WTC11 (cell line): ENCODE data around the gene RAB11FIP5. TPM values are rescaled to one million over a fixed set of nuclear protein-coding genes. Genes with fewer than 3 reads are reported as not detected.

Experiments
- CREM ChIP-seq: sonication (generic); formaldehyde crosslinking; IDR thresholded peaks from 2 replicates; pipeline ENCODE4 v1.8.1; 2022; ENCODE audit warnings: mild to moderate bottlenecking, missing genetic modification reagents, moderate library complexity
- ELF4 ChIP-seq: sonication (generic); formaldehyde crosslinking; IDR thresholded peaks from 2 replicates; pipeline ENCODE4 v1.8.1; 2022; ENCODE audit warnings: low read depth, mild to moderate bottlenecking, moderate library complexity, missing genetic modification reagents
- ESRRA ChIP-seq: sonication (generic); formaldehyde crosslinking; IDR thresholded peaks from 2 replicates; pipeline ENCODE4 v1.8.1; 2022; ENCODE audit warnings: mild to moderate bottlenecking, missing genetic modification reagents, borderline replicate concordance
- JUN ChIP-seq: sonication (generic); formaldehyde crosslinking; IDR thresholded peaks from 2 replicates; pipeline ENCODE4 v1.8.0; 2023; ENCODE audit warnings: mild to moderate bottlenecking, missing genetic modification reagents
- NR1H2 ChIP-seq: sonication (generic); formaldehyde crosslinking; IDR thresholded peaks from 2 replicates; pipeline ENCODE4 v1.9.0; 2021; ENCODE audit warnings: mild to moderate bottlenecking, moderate library complexity, missing genetic modification reagents
- NR3C1 ChIP-seq: sonication (generic); formaldehyde crosslinking; conservative IDR thresholded peaks from 2 replicates; pipeline ENCODE4 v1.8.1; 2023; ENCODE audit warnings: low read depth, mild to moderate bottlenecking, missing genetic modification reagents
- SMAD3 ChIP-seq: sonication (generic); formaldehyde crosslinking; IDR thresholded peaks from 2 replicates; pipeline ENCODE4 v1.8.0; 2022; ENCODE audit warnings: missing genetic modification reagents, mild to moderate bottlenecking, borderline replicate concordance
- SMAD4 ChIP-seq: sonication (generic); formaldehyde crosslinking; IDR thresholded peaks from 2 replicates; pipeline ENCODE4 v1.8.0; 2022; ENCODE audit warnings: mild to moderate bottlenecking, missing genetic modification reagents
- ZBTB21 ChIP-seq: sonication (generic); formaldehyde crosslinking; IDR thresholded peaks from 2 replicates; pipeline ENCODE4 v1.8.1; 2023; ENCODE audit warnings: mild to moderate bottlenecking, missing genetic modification reagents, borderline replicate concordance
- ZNF219 ChIP-seq: sonication (generic); formaldehyde crosslinking; IDR thresholded peaks from 2 replicates; pipeline ENCODE4 v1.8.0; 2023; ENCODE audit warnings: missing genetic modification reagents, mild to moderate bottlenecking, borderline replicate concordance
- ZNF232 ChIP-seq: sonication (generic); formaldehyde crosslinking; IDR thresholded peaks from 2 replicates; pipeline ENCODE4 v1.8.0; 2022; ENCODE audit warnings: mild to moderate bottlenecking, missing genetic modification reagents
- ZNF317 ChIP-seq: sonication (generic); formaldehyde crosslinking; IDR thresholded peaks from 2 replicates; pipeline ENCODE4 v1.8.1; 2023; ENCODE audit warnings: low read depth, mild to moderate bottlenecking, moderate library complexity, missing genetic modification reagents, borderline replicate concordance
- total RNA-seq: library from RNA; stranded (reverse); gene quantifications from 3 replicates; pipeline ENCODE4 v1.2.3, GENCODE V29; 2021
- TF ChIP-seq, protein P1 (sequence below): sonication (generic); formaldehyde crosslinking; IDR thresholded peaks from 2 replicates; pipeline ENCODE4 v1.8.1; 2023; ENCODE audit warnings: mild to moderate bottlenecking, missing genetic modification reagents
- TF ChIP-seq, protein P2 (sequence below): sonication (generic); formaldehyde crosslinking; IDR thresholded peaks from 2 replicates; pipeline ENCODE4 v1.8.0; 2023; ENCODE audit warnings: missing genetic modification reagents, mild to moderate bottlenecking, borderline replicate concordance
- TF ChIP-seq, protein P3 (sequence below): fragments of 250-450 bp; sonication (Bioruptor Pico); conservative IDR thresholded peaks from 2 replicates; pipeline ENCODE4 v1.9.0; 2021; ENCODE audit warnings: mild to moderate bottlenecking
- TF ChIP-seq, protein P4 (sequence below): fragments of 250-450 bp; sonication (Bioruptor Pico); IDR thresholded peaks from 2 replicates; pipeline ENCODE4 v1.9.0; 2021; ENCODE audit warnings: mild to moderate bottlenecking
- TF ChIP-seq, protein P5 (sequence below): sonication (generic); formaldehyde crosslinking; IDR thresholded peaks from 2 replicates; pipeline ENCODE4 v1.8.1; 2022; ENCODE audit warnings: mild to moderate bottlenecking, missing genetic modification reagents, moderate library complexity, borderline replicate concordance
- TF ChIP-seq, protein P6 (sequence below): sonication (generic); formaldehyde crosslinking; IDR thresholded peaks from 2 replicates; pipeline ENCODE4 v1.8.0; 2022; ENCODE audit warnings: missing genetic modification reagents
- TF ChIP-seq, protein P7 (sequence below): sonication (generic); formaldehyde crosslinking; IDR thresholded peaks from 2 replicates; pipeline ENCODE4 v1.8.1; 2022; ENCODE audit warnings: low read depth, mild to moderate bottlenecking, moderate library complexity, missing genetic modification reagents, borderline replicate concordance

The RAB11FIP5 gene
- total RNA-seq, 1 experiment from 2014 or later, result 16.0 TPM

DNA sequence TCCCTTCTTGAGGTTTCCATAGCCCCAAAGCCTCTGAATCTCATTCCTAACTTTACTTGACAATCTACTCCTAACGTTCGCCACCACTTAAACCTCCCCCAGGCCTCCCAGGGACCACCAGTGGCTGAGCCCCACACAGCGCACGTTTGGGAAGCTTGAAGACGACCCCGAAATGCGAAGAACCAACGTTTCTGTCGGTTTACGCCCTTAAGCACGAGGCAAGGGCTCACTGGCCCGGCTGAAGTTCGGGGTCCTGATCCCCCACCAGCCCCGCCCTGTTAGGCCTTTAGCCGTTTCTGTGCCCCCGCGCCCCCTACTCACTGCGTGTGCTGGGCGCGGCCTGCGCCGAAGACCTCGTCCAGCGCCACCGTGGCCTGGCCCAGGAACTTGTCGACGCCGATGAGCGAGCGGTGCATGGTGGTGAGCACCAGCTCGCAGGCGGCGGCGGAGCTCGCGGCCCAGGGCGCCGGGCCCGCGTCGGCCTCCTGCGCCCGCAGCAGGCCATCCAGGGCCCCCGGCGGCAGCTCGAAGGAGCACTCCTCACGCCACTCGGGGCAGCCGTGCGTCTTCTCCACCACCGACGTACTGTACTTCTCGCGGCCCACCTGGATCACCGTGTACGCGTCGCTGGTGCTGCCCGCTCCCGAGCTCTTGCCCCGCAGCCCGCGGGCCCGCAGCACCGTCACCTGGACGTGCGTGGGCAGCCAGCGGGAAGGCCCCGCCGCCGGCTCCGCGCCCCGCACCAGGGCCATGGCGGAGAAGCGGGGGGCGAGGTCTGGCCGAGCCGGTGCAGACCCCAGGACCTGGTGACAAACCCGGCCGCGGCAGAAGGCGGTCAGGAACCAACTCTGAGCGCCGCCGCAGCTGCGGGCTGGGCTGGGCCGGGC lies 479 bp downstream of the RAB11FIP5 start (continued):
- TF ChIP-seq, protein P1, sequence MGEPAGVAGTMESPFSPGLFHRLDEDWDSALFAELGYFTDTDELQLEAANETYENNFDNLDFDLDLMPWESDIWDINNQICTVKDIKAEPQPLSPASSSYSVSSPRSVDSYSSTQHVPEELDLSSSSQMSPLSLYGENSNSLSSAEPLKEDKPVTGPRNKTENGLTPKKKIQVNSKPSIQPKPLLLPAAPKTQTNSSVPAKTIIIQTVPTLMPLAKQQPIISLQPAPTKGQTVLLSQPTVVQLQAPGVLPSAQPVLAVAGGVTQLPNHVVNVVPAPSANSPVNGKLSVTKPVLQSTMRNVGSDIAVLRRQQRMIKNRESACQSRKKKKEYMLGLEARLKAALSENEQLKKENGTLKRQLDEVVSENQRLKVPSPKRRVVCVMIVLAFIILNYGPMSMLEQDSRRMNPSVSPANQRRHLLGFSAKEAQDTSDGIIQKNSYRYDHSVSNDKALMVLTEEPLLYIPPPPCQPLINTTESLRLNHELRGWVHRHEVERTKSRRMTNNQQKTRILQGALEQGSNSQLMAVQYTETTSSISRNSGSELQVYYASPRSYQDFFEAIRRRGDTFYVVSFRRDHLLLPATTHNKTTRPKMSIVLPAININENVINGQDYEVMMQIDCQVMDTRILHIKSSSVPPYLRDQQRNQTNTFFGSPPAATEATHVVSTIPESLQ (CRISPR knock-in tag), result no peak
- TF ChIP-seq ZNF317 (CRISPR knock-in tag) (no peak), NR3C1 (CRISPR knock-in tag) (no peak), ZBTB21 (CRISPR knock-in tag) (no peak), ZNF232 (CRISPR knock-in tag) (no peak), ELF4 (CRISPR knock-in tag) (peak; percentile 60; the same call in 1 of the 2 replicates), SMAD4 (CRISPR knock-in tag) (no peak), JUN (0 out of 2 replicates have a peak, but pooled peaks have one; percentile 65), ESRRA (CRISPR knock-in tag) (peak; percentile 62; the same call in 1 of the 2 replicates), NR1H2 (no peak), CREM (0 out of 2 replicates have a peak, but pooled peaks have one; percentile 32), SMAD3 (CRISPR knock-in tag) (no peak), ZNF219 (no peak)
- TF ChIP-seq, protein P2, sequence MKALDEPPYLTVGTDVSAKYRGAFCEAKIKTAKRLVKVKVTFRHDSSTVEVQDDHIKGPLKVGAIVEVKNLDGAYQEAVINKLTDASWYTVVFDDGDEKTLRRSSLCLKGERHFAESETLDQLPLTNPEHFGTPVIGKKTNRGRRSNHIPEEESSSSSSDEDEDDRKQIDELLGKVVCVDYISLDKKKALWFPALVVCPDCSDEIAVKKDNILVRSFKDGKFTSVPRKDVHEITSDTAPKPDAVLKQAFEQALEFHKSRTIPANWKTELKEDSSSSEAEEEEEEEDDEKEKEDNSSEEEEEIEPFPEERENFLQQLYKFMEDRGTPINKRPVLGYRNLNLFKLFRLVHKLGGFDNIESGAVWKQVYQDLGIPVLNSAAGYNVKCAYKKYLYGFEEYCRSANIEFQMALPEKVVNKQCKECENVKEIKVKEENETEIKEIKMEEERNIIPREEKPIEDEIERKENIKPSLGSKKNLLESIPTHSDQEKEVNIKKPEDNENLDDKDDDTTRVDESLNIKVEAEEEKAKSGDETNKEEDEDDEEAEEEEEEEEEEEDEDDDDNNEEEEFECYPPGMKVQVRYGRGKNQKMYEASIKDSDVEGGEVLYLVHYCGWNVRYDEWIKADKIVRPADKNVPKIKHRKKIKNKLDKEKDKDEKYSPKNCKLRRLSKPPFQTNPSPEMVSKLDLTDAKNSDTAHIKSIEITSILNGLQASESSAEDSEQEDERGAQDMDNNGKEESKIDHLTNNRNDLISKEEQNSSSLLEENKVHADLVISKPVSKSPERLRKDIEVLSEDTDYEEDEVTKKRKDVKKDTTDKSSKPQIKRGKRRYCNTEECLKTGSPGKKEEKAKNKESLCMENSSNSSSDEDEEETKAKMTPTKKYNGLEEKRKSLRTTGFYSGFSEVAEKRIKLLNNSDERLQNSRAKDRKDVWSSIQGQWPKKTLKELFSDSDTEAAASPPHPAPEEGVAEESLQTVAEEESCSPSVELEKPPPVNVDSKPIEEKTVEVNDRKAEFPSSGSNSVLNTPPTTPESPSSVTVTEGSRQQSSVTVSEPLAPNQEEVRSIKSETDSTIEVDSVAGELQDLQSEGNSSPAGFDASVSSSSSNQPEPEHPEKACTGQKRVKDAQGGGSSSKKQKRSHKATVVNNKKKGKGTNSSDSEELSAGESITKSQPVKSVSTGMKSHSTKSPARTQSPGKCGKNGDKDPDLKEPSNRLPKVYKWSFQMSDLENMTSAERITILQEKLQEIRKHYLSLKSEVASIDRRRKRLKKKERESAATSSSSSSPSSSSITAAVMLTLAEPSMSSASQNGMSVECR, result no peak
- TF ChIP-seq, protein P3, sequence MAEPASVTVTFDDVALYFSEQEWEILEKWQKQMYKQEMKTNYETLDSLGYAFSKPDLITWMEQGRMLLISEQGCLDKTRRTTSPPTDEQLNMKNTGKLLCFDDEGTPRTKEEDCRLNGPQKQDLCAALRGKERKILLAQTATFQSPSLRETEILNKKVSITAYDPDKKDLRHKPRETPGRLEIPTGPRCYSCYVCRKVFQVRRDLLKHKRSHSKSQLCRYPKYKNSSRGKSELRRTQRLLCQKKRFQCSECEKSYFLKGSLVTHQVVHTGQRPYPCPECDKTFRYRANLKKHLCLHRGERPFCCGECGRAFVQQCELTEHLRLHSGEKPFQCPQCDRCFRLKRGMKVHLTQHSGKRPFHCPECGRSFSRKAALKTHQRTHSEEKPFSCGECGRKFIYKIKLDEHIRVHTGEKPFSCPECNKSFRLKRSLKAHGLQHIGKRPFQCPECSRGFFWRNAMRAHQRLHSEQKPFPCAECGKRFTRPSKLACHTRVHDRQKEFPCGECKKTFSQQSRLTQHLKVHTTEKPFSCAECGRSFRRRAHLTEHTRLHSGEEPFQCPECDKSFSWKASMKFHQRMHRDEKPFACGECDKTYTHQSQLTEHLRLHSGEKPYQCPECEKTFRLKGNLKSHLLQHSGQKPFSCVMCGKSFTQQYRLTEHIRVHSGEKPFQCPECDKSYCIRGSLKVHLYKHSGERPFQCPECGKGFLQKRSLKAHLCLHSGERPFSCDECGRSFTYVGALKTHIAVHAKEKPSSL (CRISPR knock-in tag), result no peak
- TF ChIP-seq, protein P4, sequence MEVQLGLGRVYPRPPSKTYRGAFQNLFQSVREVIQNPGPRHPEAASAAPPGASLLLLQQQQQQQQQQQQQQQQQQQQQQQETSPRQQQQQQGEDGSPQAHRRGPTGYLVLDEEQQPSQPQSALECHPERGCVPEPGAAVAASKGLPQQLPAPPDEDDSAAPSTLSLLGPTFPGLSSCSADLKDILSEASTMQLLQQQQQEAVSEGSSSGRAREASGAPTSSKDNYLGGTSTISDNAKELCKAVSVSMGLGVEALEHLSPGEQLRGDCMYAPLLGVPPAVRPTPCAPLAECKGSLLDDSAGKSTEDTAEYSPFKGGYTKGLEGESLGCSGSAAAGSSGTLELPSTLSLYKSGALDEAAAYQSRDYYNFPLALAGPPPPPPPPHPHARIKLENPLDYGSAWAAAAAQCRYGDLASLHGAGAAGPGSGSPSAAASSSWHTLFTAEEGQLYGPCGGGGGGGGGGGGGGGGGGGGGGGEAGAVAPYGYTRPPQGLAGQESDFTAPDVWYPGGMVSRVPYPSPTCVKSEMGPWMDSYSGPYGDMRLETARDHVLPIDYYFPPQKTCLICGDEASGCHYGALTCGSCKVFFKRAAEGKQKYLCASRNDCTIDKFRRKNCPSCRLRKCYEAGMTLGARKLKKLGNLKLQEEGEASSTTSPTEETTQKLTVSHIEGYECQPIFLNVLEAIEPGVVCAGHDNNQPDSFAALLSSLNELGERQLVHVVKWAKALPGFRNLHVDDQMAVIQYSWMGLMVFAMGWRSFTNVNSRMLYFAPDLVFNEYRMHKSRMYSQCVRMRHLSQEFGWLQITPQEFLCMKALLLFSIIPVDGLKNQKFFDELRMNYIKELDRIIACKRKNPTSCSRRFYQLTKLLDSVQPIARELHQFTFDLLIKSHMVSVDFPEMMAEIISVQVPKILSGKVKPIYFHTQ (CRISPR knock-in tag), result no peak
- TF ChIP-seq, protein P5, sequence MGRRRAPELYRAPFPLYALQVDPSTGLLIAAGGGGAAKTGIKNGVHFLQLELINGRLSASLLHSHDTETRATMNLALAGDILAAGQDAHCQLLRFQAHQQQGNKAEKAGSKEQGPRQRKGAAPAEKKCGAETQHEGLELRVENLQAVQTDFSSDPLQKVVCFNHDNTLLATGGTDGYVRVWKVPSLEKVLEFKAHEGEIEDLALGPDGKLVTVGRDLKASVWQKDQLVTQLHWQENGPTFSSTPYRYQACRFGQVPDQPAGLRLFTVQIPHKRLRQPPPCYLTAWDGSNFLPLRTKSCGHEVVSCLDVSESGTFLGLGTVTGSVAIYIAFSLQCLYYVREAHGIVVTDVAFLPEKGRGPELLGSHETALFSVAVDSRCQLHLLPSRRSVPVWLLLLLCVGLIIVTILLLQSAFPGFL (CRISPR knock-in tag), result 0 out of 2 replicates have a peak, but pooled peaks have one; percentile 13
- TF ChIP-seq, protein P6, sequence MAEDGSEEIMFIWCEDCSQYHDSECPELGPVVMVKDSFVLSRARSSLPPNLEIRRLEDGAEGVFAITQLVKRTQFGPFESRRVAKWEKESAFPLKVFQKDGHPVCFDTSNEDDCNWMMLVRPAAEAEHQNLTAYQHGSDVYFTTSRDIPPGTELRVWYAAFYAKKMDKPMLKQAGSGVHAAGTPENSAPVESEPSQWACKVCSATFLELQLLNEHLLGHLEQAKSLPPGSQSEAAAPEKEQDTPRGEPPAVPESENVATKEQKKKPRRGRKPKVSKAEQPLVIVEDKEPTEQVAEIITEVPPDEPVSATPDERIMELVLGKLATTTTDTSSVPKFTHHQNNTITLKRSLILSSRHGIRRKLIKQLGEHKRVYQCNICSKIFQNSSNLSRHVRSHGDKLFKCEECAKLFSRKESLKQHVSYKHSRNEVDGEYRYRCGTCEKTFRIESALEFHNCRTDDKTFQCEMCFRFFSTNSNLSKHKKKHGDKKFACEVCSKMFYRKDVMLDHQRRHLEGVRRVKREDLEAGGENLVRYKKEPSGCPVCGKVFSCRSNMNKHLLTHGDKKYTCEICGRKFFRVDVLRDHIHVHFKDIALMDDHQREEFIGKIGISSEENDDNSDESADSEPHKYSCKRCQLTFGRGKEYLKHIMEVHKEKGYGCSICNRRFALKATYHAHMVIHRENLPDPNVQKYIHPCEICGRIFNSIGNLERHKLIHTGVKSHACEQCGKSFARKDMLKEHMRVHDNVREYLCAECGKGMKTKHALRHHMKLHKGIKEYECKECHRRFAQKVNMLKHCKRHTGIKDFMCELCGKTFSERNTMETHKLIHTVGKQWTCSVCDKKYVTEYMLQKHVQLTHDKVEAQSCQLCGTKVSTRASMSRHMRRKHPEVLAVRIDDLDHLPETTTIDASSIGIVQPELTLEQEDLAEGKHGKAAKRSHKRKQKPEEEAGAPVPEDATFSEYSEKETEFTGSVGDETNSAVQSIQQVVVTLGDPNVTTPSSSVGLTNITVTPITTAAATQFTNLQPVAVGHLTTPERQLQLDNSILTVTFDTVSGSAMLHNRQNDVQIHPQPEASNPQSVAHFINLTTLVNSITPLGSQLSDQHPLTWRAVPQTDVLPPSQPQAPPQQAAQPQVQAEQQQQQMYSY (CRISPR knock-in tag), result no peak
- TF ChIP-seq, protein P7, sequence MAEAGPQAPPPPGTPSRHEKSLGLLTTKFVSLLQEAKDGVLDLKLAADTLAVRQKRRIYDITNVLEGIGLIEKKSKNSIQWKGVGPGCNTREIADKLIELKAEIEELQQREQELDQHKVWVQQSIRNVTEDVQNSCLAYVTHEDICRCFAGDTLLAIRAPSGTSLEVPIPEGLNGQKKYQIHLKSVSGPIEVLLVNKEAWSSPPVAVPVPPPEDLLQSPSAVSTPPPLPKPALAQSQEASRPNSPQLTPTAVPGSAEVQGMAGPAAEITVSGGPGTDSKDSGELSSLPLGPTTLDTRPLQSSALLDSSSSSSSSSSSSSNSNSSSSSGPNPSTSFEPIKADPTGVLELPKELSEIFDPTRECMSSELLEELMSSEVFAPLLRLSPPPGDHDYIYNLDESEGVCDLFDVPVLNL (CRISPR knock-in tag), result 0 out of 2 replicates have a peak, but pooled peaks have one; percentile 52
